Astrocyte of the cerebellum (primary cell): ENCODE data around the gene ATF3.
"Not testable (repeated sequence)": the region's sequence is repeated elsewhere in the genome, so short reads cannot be mapped to it uniquely, and the experiment has no call there.

Source experiments
- DNase-seq: peaks from one replicate; pipeline ENCODE4 v3.0.0-alpha.2; 2011; ENCODE audit warnings: low read depth
- H3K4me3 ChIP-seq: 2 replicates; pipeline ENCODE4 v1.5.1; 2011; ENCODE audit warnings: mild to moderate bottlenecking, low read depth, low read length, moderate library complexity
- CTCF ChIP-seq: IDR thresholded peaks from 2 replicates; pipeline ENCODE4 v1.5.1; 2012; ENCODE audit warnings: low read length, low read depth, moderate library complexity, mild to moderate bottlenecking; ENCODE audit errors: missing control alignments
- in situ Hi-C: cut with HindIII; loops from 2 replicates; pipeline ENCODE4 v1.10.0; 2017; ENCODE audit warnings: low sequenced_read_pairs

The ATF3 gene

GRCh38 chr1:212630158-212630900, 21.8 kb downstream of the ATF3 start:
- TF ChIP-seq CTCF, result peak; percentile 90
- no peak for DNase-seq
- H3K4me3 ChIP-seq, result no peak overlapping the region
- in situ Hi-C loops, result no loop called here

GRCh38 chr1:212633161-212633560, 24.6 kb downstream of the ATF3 start:
- H3K4me3 ChIP-seq, result no peak overlapping the region
- DNase-seq, result no peak
- in situ Hi-C loops, result no loop called here
- no peak for TF ChIP-seq CTCF

DNA sequence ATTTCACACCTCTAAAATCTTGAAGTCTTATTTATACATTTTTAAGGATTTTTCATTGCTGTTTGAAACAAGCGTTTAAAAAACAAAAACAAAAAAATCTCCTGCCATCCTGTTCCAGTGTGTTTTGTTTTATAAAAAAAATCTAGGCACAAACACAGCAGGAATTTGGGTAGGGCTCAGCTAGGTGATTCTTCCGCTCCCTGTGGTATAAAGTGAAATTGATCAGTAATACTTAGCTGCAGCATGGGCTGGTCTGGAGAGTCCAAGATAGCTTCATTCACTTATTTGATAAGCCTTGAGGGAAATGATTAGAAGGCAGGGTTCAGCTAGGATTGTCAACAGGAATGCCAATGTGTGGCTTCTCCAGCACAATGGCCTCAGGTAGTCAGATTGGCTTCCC, 25.7 kb downstream of the ATF3 start:
- H3K4me3 ChIP-seq, result no peak overlapping the region
- no peak for DNase-seq
- no peak for TF ChIP-seq CTCF
- in situ Hi-C loops, result no loop called here

DNA sequence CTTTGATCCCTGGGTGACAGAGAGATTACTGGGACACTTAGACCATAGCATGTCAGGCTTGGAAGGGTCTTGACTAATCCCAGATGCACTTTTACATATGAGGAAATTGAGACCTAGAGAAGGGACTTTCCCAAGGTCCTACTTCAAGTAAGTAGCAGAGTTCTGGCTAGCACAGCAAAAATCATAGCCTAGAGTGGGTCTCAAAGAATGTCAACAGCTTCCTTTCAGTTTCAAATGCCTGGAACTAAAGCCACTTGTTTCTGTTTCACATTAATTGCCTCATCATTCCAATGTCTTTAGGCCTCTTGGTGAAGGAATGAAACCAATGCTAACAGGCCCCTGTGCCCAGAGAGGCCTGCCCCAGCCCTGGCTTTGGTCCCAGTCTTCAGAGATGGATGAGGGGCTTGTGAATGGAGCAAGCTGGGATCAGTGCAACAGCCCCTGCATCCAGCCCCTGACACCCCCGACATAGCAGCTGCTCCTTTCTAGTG, 26.6 kb downstream of the ATF3 start:
- no peak for TF ChIP-seq CTCF
- DNase-seq, result no peak
- in situ Hi-C loops, result no loop called here
- no peak overlapping the region for H3K4me3 ChIP-seq

- no peak for DNase-seq
- in situ Hi-C loops, result no loop called here
- peak overlapping the region; percentile 7 for H3K4me3 ChIP-seq
- TF ChIP-seq CTCF, result no peak
Observed at GRCh38 chr1:212637902-212638301, 29.3 kb downstream of the ATF3 start.

GRCh38 chr1:212638492-212639151, 30.1 kb downstream of the ATF3 start:
- peak; percentile 56 for DNase-seq
- no peak for TF ChIP-seq CTCF
- peak overlapping the region; percentile 7 for H3K4me3 ChIP-seq
- in situ Hi-C loops, result no loop called here

DNA sequence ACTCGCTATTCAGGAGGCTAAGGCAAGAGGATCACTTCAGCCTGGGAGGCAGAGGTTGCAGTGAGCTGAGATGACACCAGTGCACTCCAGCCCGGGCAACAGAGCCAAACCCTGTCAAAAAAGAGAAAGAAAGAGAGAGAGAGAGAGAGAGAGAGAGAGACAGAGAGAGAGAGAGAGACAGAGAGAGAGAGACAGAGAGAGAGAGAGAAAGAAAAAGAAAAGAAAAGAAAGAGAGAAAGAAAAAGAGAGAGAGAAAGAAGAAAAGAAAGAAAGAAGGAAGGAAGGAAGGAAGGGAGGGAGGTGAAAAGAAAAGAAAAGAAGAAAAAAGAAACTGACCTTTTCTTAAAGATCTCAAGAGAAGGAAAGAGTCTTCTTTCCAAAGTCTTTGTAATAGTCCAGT, 31.0 kb downstream of the ATF3 start:
- H3K4me3 ChIP-seq, DNase-seq, in situ Hi-C loops: not testable (repeated sequence)
